Pancreas (tissue), 10 donors: ENCODE results near the gene KICS2. TPM values are rescaled to one million over a fixed set of nuclear protein-coding genes. Genes with fewer than 3 reads are reported as not detected.

Source experiments
- ATAC-seq, 4 donors: fragments of 200-7000 bp; cut with Tn5 transposase; one replicate each; pipeline versions ENCODE4 v1.8.0 to v1.9.1; 2020; ENCODE audit warnings: mild to moderate bottlenecking in 4 of 4, moderate library complexity in 4 of 4
- DNase-seq, 6 donors: peaks; one replicate each; pipeline ENCODE4 v3.0.0-alpha.2; 2020
- FAIRE-seq: peaks from 2 replicates; lab custom pipeline; 2012; peaks lifted over from hg19 to GRCh38; lab: Jason Lieb, UNC
- H3K27ac ChIP-seq, 4 donors: fragments of 200-600 bp; sonication (generic); 1 replicate in 3 of 4; 2 replicates in 1 of 4; pipeline versions ENCODE4 v1.5.0 to v1.8.0; 2020
- H3K27me3 ChIP-seq, 4 donors: fragments of 200-600 bp; one replicate each; pipeline ENCODE4 v1.8.0; 2021
- H3K36me3 ChIP-seq, 3 donors: fragments of 200-600 bp; sonication (generic) in 1 of 3; one replicate each; pipeline versions ENCODE4 v1.5.0 to v1.8.0; 2020 to 2021
- H3K4me1 ChIP-seq, 3 donors: fragments of 200-600 bp; one replicate each; pipeline ENCODE4 v1.8.0; 2021
- H3K4me3 ChIP-seq, 4 donors: fragments of 200-600 bp; sonication (generic) in 2 of 4; one replicate each; pipeline versions ENCODE4 v1.5.0 to v1.8.0; 2020 to 2021
- H3K9me3 ChIP-seq, 4 donors: fragments of 200-600 bp; one replicate each; pipeline ENCODE4 v1.8.0; 2021
- CTCF ChIP-seq, 4 donors: fragments of 200-600 bp; sonication (generic) in 3 of 4; IDR thresholded peaks; one replicate each; pipeline versions ENCODE4 v1.5.0 to v1.8.0; 2021; ENCODE audit warnings: antibody characterized with exemption in 4 of 4
- WGBS, 2 donors: extraction: QIAGEN DNeasy Blood & Tissue Kit; methylation state at CpG; one replicate each; pipeline ENCODE4 v1.1.7; 2013; 5-methylcytosine and 5-hydroxymethylcytosine counted together
- intact Hi-C, 3 donors: fragments of 100-400 bp; cut with DNase I; formaldehyde crosslinking; loops; one replicate each; pipeline versions ENCODE4 v1.11.1 to v1.14.2; 2022
- polyA plus RNA-seq, 2 donors: library from polyadenylated mRNA; stranded (reverse); fragments of 200-250 nt; gene quantifications; one replicate each; pipeline ENCODE4 v1.2.3, GENCODE V29; 2013
- total RNA-seq, 6 donors: library from RNA; stranded (reverse); fragmentation: NEBNext Ultra II Directional in 4 of 6; extraction: Animal tissue kit (Norgen Biotek cat#: 25700) in 4 of 6; gene quantifications; one replicate each; pipeline versions ENCODE4 v1.2.1 to v1.2.4, GENCODE V29; 2021 to 2023
- donor health status: healthy with polysubstance abuse.
- donor health status: DM: no; HTN: no; CAD: no; lungs with moderate emphysema.
- donor health status: DM: no; HTN: no; CAD: no.
- donor health status: control.
- donor health status: control.
- donor health status: Bipolar disorder and iron deficiency.
- donor health status: DM: yes; HTN: yes; CAD: no.
- donor health status: DM: no; HTN: no; CAD: no.
- donor health status: DM: no; HTN: no; CAD: no.
- donor health status: DM: yes; HTN: yes; CAD: no.

Gene KICS2
- total and polyA plus RNA-seq, 8 donors = 5.1 to 8.0 (median 6.1) TPM

- H3K4me1 ChIP-seq = peaks cover 0 to 4% (median 0%) of the 10 kb centered on the region in 3 donors
- intact Hi-C loops = loop anchor here in 2 of 3 donors (5.0 to 10.0 kb wide), 2 partner anchors 342 to 349 kb away; partner anchors contain the start of gene SRGAP1 (in 1 of the 2)
- DNase-seq (no peak), ATAC-seq (no peak), FAIRE-seq (no peak)
- TF ChIP-seq CTCF (IDR thresholded peaks at IDR 0.05) = no peak
- no peaks in the 10 kb centered on the region for H3K9me3 ChIP-seq
- H3K27ac ChIP-seq = no peak overlapping the region
- no peak overlapping the region for H3K4me3 ChIP-seq
- 86 to 94% methylated on average over 1 of the region's 1 CpG for WGBS, 2 donors
- H3K36me3 ChIP-seq = no peaks in the 10 kb centered on the region
- no peaks in the 10 kb centered on the region for H3K27me3 ChIP-seq
Observed at GRCh38 chr12:64184216-64184615, 37.9 kb downstream of the KICS2 start.

- FAIRE-seq (peak; percentile 83), ATAC-seq (peak; percentile 89 to 96 (median 94)), DNase-seq (peak in 3 of 6 donors; percentile 31 to 64 (median 40))
- peak in 3 of 4 donors; percentile 27 to 57 (median 36) for TF ChIP-seq CTCF (IDR thresholded peaks at IDR 0.05)
- Histone ChIP-seq H3K9me3 (no peaks in the 10 kb centered on the region), H3K4me1 (peaks cover 0 to 4% (median 0%) of the 10 kb centered on the region in 3 donors), H3K4me3 (no peak overlapping the region), H3K27ac (peak overlapping the region in 2 of 4 donors; percentile 2 to 54), H3K27me3 (no peaks in the 10 kb centered on the region), H3K36me3 (no peaks in the 10 kb centered on the region)
- intact Hi-C loops = loop anchor here in 2 of 3 donors (5.0 to 10.0 kb wide), 2 partner anchors 339 to 347 kb away; partner anchors contain the start of gene SRGAP1 (in 1 of the 2)
- 38 to 39% methylated on average over 3 of the region's 3 CpGs for WGBS, 2 donors
Observed at GRCh38 chr12:64181430-64182291, 40.4 kb downstream of the KICS2 start.

- peak overlapping the region in 2 of 4 donors; percentile 2 to 54 for H3K27ac ChIP-seq
- H3K9me3 ChIP-seq = no peaks in the 10 kb centered on the region
- no peak overlapping the region for H3K4me3 ChIP-seq
- no peaks in the 10 kb centered on the region for H3K27me3 ChIP-seq
- intact Hi-C loops = loop anchor here in 2 of 3 donors (5.0 to 10.0 kb wide), 2 partner anchors 339 to 346 kb away; partner anchors contain the start of gene SRGAP1 (in 1 of the 2)
- peak in 2 of 4 donors; percentile 13 to 63 for ATAC-seq
- no peak for TF ChIP-seq CTCF (IDR thresholded peaks at IDR 0.05)
- 72 to 78% methylated on average over 5 of the region's 5 CpGs for WGBS, 2 donors
- FAIRE-seq = no peak
- no peaks in the 10 kb centered on the region for H3K36me3 ChIP-seq
- no peak for DNase-seq
- peaks cover 0 to 4% (median 0%) of the 10 kb centered on the region in 3 donors for H3K4me1 ChIP-seq
Observed at GRCh38 chr12:64180951-64181350, 41.1 kb downstream of the KICS2 start.

GRCh38 chr12:64178122-64178521 lies 44.0 kb downstream of the KICS2 start:
- intact Hi-C loops = no loop called here
- Histone ChIP-seq H3K27me3 (no peaks in the 10 kb centered on the region), H3K4me1 (peaks cover 0 to 4% (median 0%) of the 10 kb centered on the region in 3 donors), H3K36me3 (no peaks in the 10 kb centered on the region), H3K9me3 (no peaks in the 10 kb centered on the region), H3K27ac (no peak overlapping the region), H3K4me3 (no peak overlapping the region)
- peak in 1 of 4 donors; percentile 9 for ATAC-seq
- no peak for FAIRE-seq
- 44 to 55% methylated on average over 1 of the region's 1 CpG for WGBS, 2 donors
- TF ChIP-seq CTCF (IDR thresholded peaks at IDR 0.05) = no peak
- DNase-seq = no peak
